Liver (tissue), 9 donors: Measurements from ENCODE around the gene SPEF1. TPM values are rescaled to one million over a fixed set of nuclear protein-coding genes. Genes with fewer than 3 reads are reported as not detected.

Experiments used
- DNase-seq: peaks from one replicate; pipeline ENCODE4 v3.0.0-alpha.2; 2017; ENCODE audit warnings: low spot score
- H3K27ac ChIP-seq, 2 donors: one replicate each; pipeline ENCODE4 v1.7.0; 2013; ENCODE audit warnings: inconsistent platforms in 2 of 2, low read length in 2 of 2, control low read depth in 1 of 2, low read depth in 1 of 2, mild to moderate bottlenecking in 1 of 2
- H3K27me3 ChIP-seq, 4 donors: one replicate each; pipeline versions ENCODE4 v1.6.1 to v1.7.0; 2013; ENCODE audit warnings: low read length in 3 of 4, inconsistent platforms in 1 of 4, mild to moderate bottlenecking in 1 of 4, moderate library complexity in 1 of 4; ENCODE audit not compliant: control insufficient read depth in 4 of 4, insufficient read depth in 4 of 4
- H3K36me3 ChIP-seq, 4 donors: one replicate each; pipeline versions ENCODE4 v1.6.1 to v1.7.0; 2013; ENCODE audit warnings: low read length in 3 of 4, mild to moderate bottlenecking in 3 of 4, low read depth in 1 of 4, moderate library complexity in 1 of 4; ENCODE audit not compliant: control insufficient read depth in 4 of 4, insufficient read depth in 3 of 4
- H3K4me1 ChIP-seq, 4 donors: one replicate each; pipeline versions ENCODE4 v1.6.1 to v1.7.0; 2013; ENCODE audit warnings: low read length in 3 of 4, mild to moderate bottlenecking in 3 of 4, moderate library complexity in 1 of 4; ENCODE audit not compliant: control insufficient read depth in 4 of 4, insufficient read depth in 4 of 4
- H3K4me3 ChIP-seq, 3 donors: one replicate each; pipeline versions ENCODE4 v1.6.1 to v1.7.0; 2013; ENCODE audit warnings: low read length in 3 of 3, control low read depth in 1 of 3, low read depth in 1 of 3, mild to moderate bottlenecking in 1 of 3
- H3K9ac ChIP-seq, 2 donors: one replicate each; pipeline ENCODE4 v1.7.0; 2013; ENCODE audit warnings: low read length in 2 of 2, mild to moderate bottlenecking in 2 of 2, moderate library complexity in 2 of 2, control low read depth in 1 of 2, low read depth in 1 of 2
- H3K9me3 ChIP-seq, 4 donors: one replicate each; pipeline versions ENCODE4 v1.6.1 to v1.7.0; 2013; ENCODE audit warnings: low read length in 3 of 4; ENCODE audit not compliant: control insufficient read depth in 4 of 4
- ATF3 ChIP-seq: IDR thresholded peaks from 2 replicates; pipeline ENCODE4 v1.6.1; 2016; ENCODE audit warnings: antibody characterized with exemption
- CTCF ChIP-seq: fragments of 150-350 bp; IDR thresholded peaks from 2 replicates; pipeline ENCODE4 v1.5.1; 2017; ENCODE audit warnings: improper control_type of control experiment, low read depth, low read length; ENCODE audit not compliant: missing input control
- EGR1 ChIP-seq, 2 donors: IDR thresholded peaks; 2 replicates each; pipeline ENCODE4 v1.6.1; 2016 to 2018; ENCODE audit warnings: antibody characterized with exemption in 2 of 2, low read depth in 2 of 2
- GABPA ChIP-seq, 2 donors: IDR thresholded peaks in 1 of 2; conservative IDR thresholded peaks in 1 of 2; 2 replicates each; pipeline ENCODE4 v1.6.1; 2016; ENCODE audit warnings: antibody characterized with exemption in 2 of 2, mild to moderate bottlenecking in 1 of 2, moderate library complexity in 1 of 2
- HNF4A ChIP-seq, 2 donors: conservative IDR thresholded peaks; 2 replicates each; pipeline ENCODE4 v1.6.1; 2016; ENCODE audit warnings: antibody characterized with exemption in 2 of 2, mild to moderate bottlenecking in 2 of 2
- HNF4G ChIP-seq: IDR thresholded peaks from 2 replicates; pipeline ENCODE4 v1.6.1; 2016; ENCODE audit warnings: antibody characterized with exemption
- JUND ChIP-seq, 2 donors: IDR thresholded peaks; 2 replicates each; pipeline ENCODE4 v1.6.1; 2016; ENCODE audit warnings: antibody characterized with exemption in 2 of 2
- MAX ChIP-seq: IDR thresholded peaks from 2 replicates; pipeline ENCODE4 v1.6.1; 2016; ENCODE audit warnings: antibody characterized with exemption
- NR2F2 ChIP-seq: IDR thresholded peaks from 2 replicates; pipeline ENCODE4 v1.6.1; 2016; ENCODE audit warnings: antibody characterized with exemption
- RAD21 ChIP-seq, 2 donors: IDR thresholded peaks; 2 replicates each; pipeline ENCODE4 v1.6.1; 2016; ENCODE audit warnings: antibody characterized with exemption in 2 of 2, mild to moderate bottlenecking in 2 of 2
- RXRA ChIP-seq, 2 donors: IDR thresholded peaks; 2 replicates each; pipeline ENCODE4 v1.6.1; 2017 to 2018; ENCODE audit warnings: antibody characterized with exemption in 2 of 2, mild to moderate bottlenecking in 1 of 2
- SP1 ChIP-seq: IDR thresholded peaks from 2 replicates; pipeline ENCODE4 v1.6.1; 2018; ENCODE audit warnings: antibody characterized with exemption, mild to moderate bottlenecking
- TAF1 ChIP-seq: conservative IDR thresholded peaks from 2 replicates; pipeline ENCODE4 v1.6.1; 2016; ENCODE audit warnings: antibody characterized with exemption, mild to moderate bottlenecking
- YY1 ChIP-seq: IDR thresholded peaks from 2 replicates; pipeline ENCODE4 v1.6.1; 2016; ENCODE audit warnings: antibody characterized with exemption, mild to moderate bottlenecking
- ZBTB33 ChIP-seq: IDR thresholded peaks from 2 replicates; pipeline ENCODE4 v1.6.1; 2016; ENCODE audit warnings: antibody characterized with exemption
- WGBS: extraction: QIAGEN DNeasy Blood & Tissue Kit; methylation state at CpG from one replicate; pipeline ENCODE4 v1.1.7; 2013; 5-methylcytosine and 5-hydroxymethylcytosine counted together
- polyA plus RNA-seq, 2 donors: library from polyadenylated mRNA; stranded (reverse) in 1 of 2; unstranded in 1 of 2; fragments of 200-250 nt in 1 of 2; fragments of >200 nt in 1 of 2; fragmentation: Nextera tagmentation in 1 of 2; extraction: Ambion mirVana in 1 of 2; gene quantifications; one replicate each; pipeline versions ENCODE4 v1.2.1 to v1.2.3, GENCODE V29; 2013 to 2015
- total RNA-seq, 2 donors: library from RNA; depleted of rRNA; stranded (reverse); fragments of >200 nt; gene quantifications; one replicate each; pipeline ENCODE4 v1.2.3, GENCODE V29; 2014
- donor health status: healthy.
- donor health status: healthy.
- donor health status: healthy.
- donor health status: healthy.
- donor health status: healthy.

The SPEF1 gene
- total and polyA plus RNA-seq, 4 donors = not detected

GRCh38 chr20:3784216-3784853 lies 3.1 kb upstream of the SPEF1 start:
- Histone ChIP-seq H3K36me3 (peaks cover 0 to 5% (median 0%) of the 10 kb centered on the region in 4 donors), H3K27ac (no peak overlapping the region), H3K4me3 (no peak overlapping the region), H3K9me3 (no peaks in the 10 kb centered on the region), H3K4me1 (peaks cover 14 to 41% (median 31%) of the 10 kb centered on the region in 4 donors), H3K9ac (no peak overlapping the region), H3K27me3 (no peaks in the 10 kb centered on the region)
- 85% methylated on average over 17 of the region's 17 CpGs for whole genome bisulfite sequencing
- DNase-seq = no peak
- TF ChIP-seq MAX (no peak), NR2F2 (no peak), RAD21 (IDR thresholded peaks at IDR 0.05) (no peak), HNF4G (no peak), TAF1 (no peak), JUND (IDR thresholded peaks at IDR 0.05) (no peak), SP1 (no peak), EGR1 (IDR thresholded peaks at IDR 0.05; ENCODE audit: low read depth in 2 of 2) (no peak)

- DNase-seq = no peak
- Histone ChIP-seq H3K27ac (no peak overlapping the region), H3K9ac (no peak overlapping the region), H3K27me3 (no peaks in the 10 kb centered on the region), H3K36me3 (peaks cover 0 to 5% (median 0%) of the 10 kb centered on the region in 4 donors), H3K4me3 (no peak overlapping the region), H3K9me3 (no peaks in the 10 kb centered on the region), H3K4me1 (peaks cover 14 to 41% (median 31%) of the 10 kb centered on the region in 4 donors)
- WGBS = 84% methylated on average over 10 of the region's 10 CpGs
- TF ChIP-seq GABPA (IDR thresholded peaks at IDR 0.05 in 1 of 2, conservative IDR thresholded peaks at IDR 0.05 in 1 of 2) (no peak), RXRA (IDR thresholded peaks at IDR 0.05) (no peak), NR2F2 (no peak), EGR1 (IDR thresholded peaks at IDR 0.05; ENCODE audit: low read depth in 2 of 2) (no peak), RAD21 (IDR thresholded peaks at IDR 0.05) (no peak), SP1 (no peak), TAF1 (no peak), CTCF (no peak), HNF4A (conservative IDR thresholded peaks at IDR 0.05) (no peak), ATF3 (no peak), YY1 (no peak)
Observed at GRCh38 chr20:3783511-3784195, 2.4 kb upstream of the SPEF1 start.

GRCh38 chr20:3783068-3783489 lies 1.8 kb upstream of the SPEF1 start:
- no peak overlapping the region for H3K27ac ChIP-seq
- no peaks in the 10 kb centered on the region for H3K9me3 ChIP-seq
- WGBS = 83% methylated on average over 2 of the region's 2 CpGs
- DNase-seq = no peak
- H3K36me3 ChIP-seq = peaks cover 0 to 5% (median 0%) of the 10 kb centered on the region in 4 donors
- TF ChIP-seq RXRA (IDR thresholded peaks at IDR 0.05) = no peak
- TF ChIP-seq EGR1 (IDR thresholded peaks at IDR 0.05; ENCODE audit: low read depth in 2 of 2) = no peak
- TF ChIP-seq CTCF = no peak
- no peak for TF ChIP-seq NR2F2
- TF ChIP-seq YY1 = no peak
- TF ChIP-seq JUND (IDR thresholded peaks at IDR 0.05) = no peak
- no peak for TF ChIP-seq ZBTB33
- no peak overlapping the region for H3K9ac ChIP-seq
- no peak overlapping the region for H3K4me3 ChIP-seq
- H3K27me3 ChIP-seq = no peaks in the 10 kb centered on the region
- H3K4me1 ChIP-seq = peaks cover 18 to 45% (median 35%) of the 10 kb centered on the region in 4 donors
